GM19025 (cell line): ENCODE data around the gene CITED4.

Experiments
- ATAC-seq: cut with Tn5 transposase; IDR thresholded peaks from one replicate; pipeline ENCODE4 v1.9.1; 2021; ENCODE audit warnings: mild to moderate bottlenecking, low read depth, moderate library complexity; ENCODE audit not compliant: unreplicated experiment

Gene CITED4

GRCh38 chr1:40856116-40856515 lies 6.0 kb downstream of the CITED4 start:
- no peak for ATAC-seq

GRCh38 chr1:40855513-40855912 lies 6.7 kb downstream of the CITED4 start:
- ATAC-seq = no peak

- ATAC-seq = no peak
These were observed 8.3 kb downstream of the CITED4 start for GRCh38 chr1:40853885-40854170.

- ATAC-seq = no peak
These were observed 8.9 kb downstream of the CITED4 start for GRCh38 chr1:40853113-40853884.

- ATAC-seq = no peak
These were observed 10.5 kb downstream of the CITED4 start for GRCh38 chr1:40851643-40852042.

- ATAC-seq = no peak
These were observed 12.2 kb downstream of the CITED4 start for GRCh38 chr1:40849801-40850592.

GRCh38 chr1:40848530-40849189 lies 13.5 kb downstream of the CITED4 start:
- ATAC-seq = no peak

- ATAC-seq = no peak
These were observed 15.0 kb downstream of the CITED4 start for GRCh38 chr1:40847023-40847745.

- ATAC-seq = no peak
These were observed 16.3 kb downstream of the CITED4 start for GRCh38 chr1:40845895-40846294.

GRCh38 chr1:40844887-40845878 lies 17.0 kb downstream of the CITED4 start:
- no peak for ATAC-seq

GRCh38 chr1:40844079-40844478 lies 18.1 kb downstream of the CITED4 start:
- no peak for ATAC-seq

GRCh38 chr1:40842691-40843090 lies 19.5 kb downstream of the CITED4 start:
- no peak for ATAC-seq

- ATAC-seq = no peak
These were observed 20.0 kb downstream of the CITED4 start for GRCh38 chr1:40842207-40842606.

- no peak for ATAC-seq
These were observed 20.6 kb downstream of the CITED4 start for GRCh38 chr1:40841602-40842001.

- no peak for ATAC-seq
These were observed 21.4 kb downstream of the CITED4 start for GRCh38 chr1:40840526-40841323.

GRCh38 chr1:40839943-40840335 lies 22.2 kb downstream of the CITED4 start:
- no peak for ATAC-seq

GRCh38 chr1:40838980-40839942 lies 22.9 kb downstream of the CITED4 start:
- no peak for ATAC-seq
